Upper lobe of left lung (tissue), 4 donors: ENCODE measurements around the gene TAF1D.

ENCODE experiments used
- EP300 ChIP-seq, 4 donors: sonication (generic); formaldehyde crosslinking; IDR thresholded peaks; one replicate each; pipeline ENCODE4 v1.5.1; 2017; ENCODE audit warnings: antibody characterized with exemption in 4 of 4, control low read depth in 2 of 4
- POLR2A ChIP-seq, 4 donors: fragments of 450-650 bp; IDR thresholded peaks; one replicate each; pipeline ENCODE4 v1.5.1; 2016 to 2017; ENCODE audit warnings: antibody characterized with exemption in 4 of 4, mild to moderate bottlenecking in 2 of 4
- POLR2AphosphoS5 ChIP-seq, 2 donors: sonication (generic); formaldehyde crosslinking; IDR thresholded peaks; one replicate each; pipeline ENCODE4 v1.5.1; 2017; ENCODE audit warnings: antibody characterized with exemption in 2 of 2
- TF ChIP-seq, protein P1 (sequence below), 6 experiments: fragments of 450-650 bp in 4 of 6; fragments of 200-600 bp in 2 of 6; sonication (generic) in 2 of 6; IDR thresholded peaks; one replicate each; pipeline ENCODE4 v1.5.1; 2016 to 2019; ENCODE audit warnings: antibody characterized with exemption in 6 of 6

DNA sequence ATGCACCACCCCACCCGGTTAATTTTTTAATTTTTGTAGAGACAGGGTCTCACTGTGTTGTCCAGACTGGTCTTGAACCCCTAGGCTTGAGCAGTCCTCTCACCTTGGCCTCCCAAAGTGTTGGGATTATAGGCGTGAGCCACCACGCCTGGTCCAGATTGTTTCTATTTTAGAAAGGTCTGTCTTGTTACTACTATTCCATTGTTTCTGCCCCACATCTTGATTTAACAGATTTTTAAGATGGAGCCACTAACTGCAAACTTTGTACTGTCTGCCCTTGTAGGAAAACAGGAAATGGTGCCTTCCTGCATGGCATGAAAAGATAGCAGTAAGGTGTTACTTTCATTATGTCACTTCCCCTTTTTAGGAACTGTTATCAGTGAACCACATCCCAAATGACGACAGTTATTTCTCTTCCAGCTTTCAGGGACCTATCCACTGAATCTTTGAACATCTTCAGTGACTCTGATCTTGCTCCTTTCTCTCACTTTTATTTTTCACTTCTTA is 23.2 kb downstream of the TAF1D start:
- TF ChIP-seq, protein P1, sequence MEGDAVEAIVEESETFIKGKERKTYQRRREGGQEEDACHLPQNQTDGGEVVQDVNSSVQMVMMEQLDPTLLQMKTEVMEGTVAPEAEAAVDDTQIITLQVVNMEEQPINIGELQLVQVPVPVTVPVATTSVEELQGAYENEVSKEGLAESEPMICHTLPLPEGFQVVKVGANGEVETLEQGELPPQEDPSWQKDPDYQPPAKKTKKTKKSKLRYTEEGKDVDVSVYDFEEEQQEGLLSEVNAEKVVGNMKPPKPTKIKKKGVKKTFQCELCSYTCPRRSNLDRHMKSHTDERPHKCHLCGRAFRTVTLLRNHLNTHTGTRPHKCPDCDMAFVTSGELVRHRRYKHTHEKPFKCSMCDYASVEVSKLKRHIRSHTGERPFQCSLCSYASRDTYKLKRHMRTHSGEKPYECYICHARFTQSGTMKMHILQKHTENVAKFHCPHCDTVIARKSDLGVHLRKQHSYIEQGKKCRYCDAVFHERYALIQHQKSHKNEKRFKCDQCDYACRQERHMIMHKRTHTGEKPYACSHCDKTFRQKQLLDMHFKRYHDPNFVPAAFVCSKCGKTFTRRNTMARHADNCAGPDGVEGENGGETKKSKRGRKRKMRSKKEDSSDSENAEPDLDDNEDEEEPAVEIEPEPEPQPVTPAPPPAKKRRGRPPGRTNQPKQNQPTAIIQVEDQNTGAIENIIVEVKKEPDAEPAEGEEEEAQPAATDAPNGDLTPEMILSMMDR (IDR thresholded peaks at IDR 0.05) = no peak
- TF ChIP-seq EP300 (IDR thresholded peaks at IDR 0.05) (peak in 2 of 4 donors; percentile 84 to 89), POLR2AphosphoS5 (IDR thresholded peaks at IDR 0.05) (peak in 1 of 2 donors; percentile 52), POLR2A (IDR thresholded peaks at IDR 0.05) (no peak)
